Lower leg skin (tissue), 3 donors: Measurements from ENCODE around the gene AFAP1L1.

Experiments
- CTCF ChIP-seq, 3 donors: fragments of 450-650 bp; IDR thresholded peaks; one replicate each; pipeline ENCODE4 v1.5.1; 2016; ENCODE audit warnings: antibody characterized with exemption in 3 of 3, mild to moderate bottlenecking in 3 of 3, moderate library complexity in 2 of 3
- POLR2A ChIP-seq, 2 donors: fragments of 450-650 bp; IDR thresholded peaks; one replicate each; pipeline ENCODE4 v1.6.1; 2016 to 2017; ENCODE audit warnings: antibody characterized with exemption in 2 of 2, mild to moderate bottlenecking in 1 of 2, moderate library complexity in 1 of 2

GRCh38 chr5:149383399-149383798 is 111.7 kb downstream of the AFAP1L1 start:
- TF ChIP-seq CTCF (IDR thresholded peaks at IDR 0.05) (no peak), POLR2A (IDR thresholded peaks at IDR 0.05) (no peak)
